ENCODE measurements around the gene PRDX1. TPM values are rescaled to one million over a fixed set of nuclear protein-coding genes. Genes with fewer than 3 reads are reported as not detected.

PRDX1 gene
- total and polyA plus RNA-seq, 2 of the 13 experiments (the other 11 are each of a cell fraction or from before 2014, with no cell fraction given): 761 to 1,898 TPM

DNA sequence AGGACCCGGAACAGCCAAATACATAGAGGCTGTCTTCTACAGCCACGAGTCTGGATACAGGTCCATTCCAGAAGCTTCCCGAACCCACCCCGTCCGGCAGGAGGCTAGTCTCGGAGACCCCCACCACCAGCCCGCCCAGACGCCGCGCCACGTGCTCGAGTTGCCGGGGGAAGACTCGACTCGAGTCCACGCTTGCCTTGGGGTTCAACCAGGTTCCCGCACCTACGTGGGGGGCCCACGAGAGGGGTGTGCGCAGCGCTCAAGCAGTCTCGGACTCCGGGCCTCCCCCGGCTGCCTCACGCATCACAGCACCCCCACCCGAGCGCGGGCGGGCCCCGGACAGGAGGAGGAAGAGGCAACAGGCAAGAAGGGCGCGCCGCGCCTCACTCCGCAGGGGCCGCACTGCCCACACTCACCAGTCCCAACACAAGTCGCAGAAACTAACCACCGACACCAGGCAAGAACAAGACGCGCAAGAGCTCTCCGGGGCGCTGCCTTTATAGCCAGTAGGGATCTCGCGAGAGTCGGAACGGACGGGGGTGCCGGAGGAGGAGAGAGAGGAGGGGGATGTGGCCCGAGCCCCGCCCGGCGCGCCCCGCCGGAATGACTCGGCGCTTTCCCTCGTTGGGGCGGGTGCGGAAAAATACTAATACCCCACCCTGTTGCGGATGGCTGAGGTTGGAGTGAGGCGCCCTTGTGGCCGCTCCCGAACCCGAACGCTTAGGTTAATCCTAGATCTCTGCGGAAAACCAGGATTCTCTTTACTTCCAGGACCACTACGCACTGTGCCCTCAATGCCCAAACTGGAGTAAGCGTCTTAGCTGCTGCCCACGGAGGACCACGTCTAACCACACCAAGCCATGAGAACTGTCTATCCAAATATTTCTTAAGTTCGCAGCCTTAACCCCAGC is at the start of gene PRDX1 (continued):
- TF ChIP-seq, protein P1, sequence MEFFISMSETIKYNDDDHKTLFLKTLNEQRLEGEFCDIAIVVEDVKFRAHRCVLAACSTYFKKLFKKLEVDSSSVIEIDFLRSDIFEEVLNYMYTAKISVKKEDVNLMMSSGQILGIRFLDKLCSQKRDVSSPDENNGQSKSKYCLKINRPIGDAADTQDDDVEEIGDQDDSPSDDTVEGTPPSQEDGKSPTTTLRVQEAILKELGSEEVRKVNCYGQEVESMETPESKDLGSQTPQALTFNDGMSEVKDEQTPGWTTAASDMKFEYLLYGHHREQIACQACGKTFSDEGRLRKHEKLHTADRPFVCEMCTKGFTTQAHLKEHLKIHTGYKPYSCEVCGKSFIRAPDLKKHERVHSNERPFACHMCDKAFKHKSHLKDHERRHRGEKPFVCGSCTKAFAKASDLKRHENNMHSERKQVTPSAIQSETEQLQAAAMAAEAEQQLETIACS (CRISPR knock-in tag; IDR thresholded peaks at IDR 0.05): peak; percentile 46; the same call in 1 of the 2 replicates
- peak; percentile 67 for TF ChIP-seq HOXA9 (CRISPR knock-in tag; IDR thresholded peaks at IDR 0.05; ENCODE audit: borderline replicate concordance)
- peak; percentile 64 for TF ChIP-seq RERE (CRISPR knock-in tag; IDR thresholded peaks at IDR 0.05; ENCODE audit: low read depth)
- peak; percentile 93 for TF ChIP-seq PHF8 (CRISPR knock-in tag; IDR thresholded peaks at IDR 0.05)
- no peak for TF ChIP-seq ZNF382 (CRISPR knock-in tag; IDR thresholded peaks at IDR 0.05; ENCODE audit: borderline replicate concordance)
- TF ChIP-seq NR3C1 (CRISPR knock-in tag; IDR thresholded peaks at IDR 0.05): no peak
- no peak for TF ChIP-seq SMARCE1 (IDR thresholded peaks at IDR 0.05; ENCODE audit: borderline replicate concordance)
- TF ChIP-seq, protein P2, sequence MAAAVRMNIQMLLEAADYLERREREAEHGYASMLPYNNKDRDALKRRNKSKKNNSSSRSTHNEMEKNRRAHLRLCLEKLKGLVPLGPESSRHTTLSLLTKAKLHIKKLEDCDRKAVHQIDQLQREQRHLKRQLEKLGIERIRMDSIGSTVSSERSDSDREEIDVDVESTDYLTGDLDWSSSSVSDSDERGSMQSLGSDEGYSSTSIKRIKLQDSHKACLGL (CRISPR knock-in tag; IDR thresholded peaks at IDR 0.05): peak; percentile 75
- TF ChIP-seq, protein P3, sequence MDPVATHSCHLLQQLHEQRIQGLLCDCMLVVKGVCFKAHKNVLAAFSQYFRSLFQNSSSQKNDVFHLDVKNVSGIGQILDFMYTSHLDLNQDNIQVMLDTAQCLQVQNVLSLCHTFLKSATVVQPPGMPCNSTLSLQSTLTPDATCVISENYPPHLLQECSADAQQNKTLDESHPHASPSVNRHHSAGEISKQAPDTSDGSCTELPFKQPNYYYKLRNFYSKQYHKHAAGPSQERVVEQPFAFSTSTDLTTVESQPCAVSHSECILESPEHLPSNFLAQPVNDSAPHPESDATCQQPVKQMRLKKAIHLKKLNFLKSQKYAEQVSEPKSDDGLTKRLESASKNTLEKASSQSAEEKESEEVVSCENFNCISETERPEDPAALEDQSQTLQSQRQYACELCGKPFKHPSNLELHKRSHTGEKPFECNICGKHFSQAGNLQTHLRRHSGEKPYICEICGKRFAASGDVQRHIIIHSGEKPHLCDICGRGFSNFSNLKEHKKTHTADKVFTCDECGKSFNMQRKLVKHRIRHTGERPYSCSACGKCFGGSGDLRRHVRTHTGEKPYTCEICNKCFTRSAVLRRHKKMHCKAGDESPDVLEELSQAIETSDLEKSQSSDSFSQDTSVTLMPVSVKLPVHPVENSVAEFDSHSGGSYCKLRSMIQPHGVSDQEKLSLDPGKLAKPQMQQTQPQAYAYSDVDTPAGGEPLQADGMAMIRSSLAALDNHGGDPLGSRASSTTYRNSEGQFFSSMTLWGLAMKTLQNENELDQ (CRISPR knock-in tag; IDR thresholded peaks at IDR 0.05; ENCODE audit: borderline replicate concordance): no peak; the same call in 1 of the 2 replicates
- TF ChIP-seq, protein P4, sequence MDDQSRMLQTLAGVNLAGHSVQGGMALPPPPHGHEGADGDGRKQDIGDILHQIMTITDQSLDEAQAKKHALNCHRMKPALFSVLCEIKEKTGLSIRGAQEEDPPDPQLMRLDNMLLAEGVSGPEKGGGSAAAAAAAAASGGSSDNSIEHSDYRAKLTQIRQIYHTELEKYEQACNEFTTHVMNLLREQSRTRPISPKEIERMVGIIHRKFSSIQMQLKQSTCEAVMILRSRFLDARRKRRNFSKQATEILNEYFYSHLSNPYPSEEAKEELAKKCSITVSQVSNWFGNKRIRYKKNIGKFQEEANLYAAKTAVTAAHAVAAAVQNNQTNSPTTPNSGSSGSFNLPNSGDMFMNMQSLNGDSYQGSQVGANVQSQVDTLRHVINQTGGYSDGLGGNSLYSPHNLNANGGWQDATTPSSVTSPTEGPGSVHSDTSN (CRISPR knock-in tag; IDR thresholded peaks at IDR 0.05; ENCODE audit: borderline replicate concordance): peak; percentile 89; the same call in 1 of the 2 replicates
- peak; percentile 71; the same call in 1 of the 2 replicates for TF ChIP-seq ARNTL (CRISPR knock-in tag; IDR thresholded peaks at IDR 0.05)
- peak; percentile 83; the same call in 1 of the 2 replicates for TF ChIP-seq ZNF441 (CRISPR knock-in tag; IDR thresholded peaks at IDR 0.05; ENCODE audit: borderline replicate concordance)
- TF ChIP-seq ZNF607 (CRISPR knock-in tag; IDR thresholded peaks at IDR 0.05; ENCODE audit: borderline replicate concordance): 0 out of 2 replicates have a peak, but pooled peaks have one; percentile 62
- TF ChIP-seq TMF1 (CRISPR knock-in tag; IDR thresholded peaks at IDR 0.05; ENCODE audit: low read depth): peak; percentile 95
- TF ChIP-seq EP300 (IDR thresholded peaks at IDR 0.05; ENCODE audit: low read depth in 2 of 2, low read length in 2 of 2): peak in 1 of 2 experiments; percentile 85; a peak in 3 of 4 replicates
- peak; percentile 89 for TF ChIP-seq EP300 (CRISPR knock-in tag; IDR thresholded peaks at IDR 0.05; ENCODE audit: borderline replicate concordance)
- peak; percentile 86; the same call in 1 of the 2 replicates for TF ChIP-seq ZNF761 (CRISPR knock-in tag; conservative IDR thresholded peaks at IDR 0.05)

Data from HepG2 (cell line).